HUES64 (cell line): ENCODE measurements around the gene DHCR24.
"Not testable (repeated sequence)": the region's sequence is repeated elsewhere in the genome, so short reads cannot be mapped to it uniquely, and the experiment has no call there.

Source experiments
- H3K27ac ChIP-seq: 2 replicates; pipeline ENCODE4 v1.7.0; 2013; ENCODE audit warnings: low read depth, low read length, inconsistent platforms
- H3K27me3 ChIP-seq: 2 replicates; pipeline ENCODE4 v1.6.1; 2013; ENCODE audit warnings: mild to moderate bottlenecking, low read length; ENCODE audit not compliant: insufficient read depth
- H3K36me3 ChIP-seq: 2 replicates; pipeline ENCODE4 v1.6.1; 2013; ENCODE audit warnings: mild to moderate bottlenecking, low read length; ENCODE audit not compliant: insufficient read depth
- H3K4me1 ChIP-seq: 2 replicates; pipeline ENCODE4 v1.6.1; 2013; ENCODE audit warnings: mild to moderate bottlenecking, low read length, moderate library complexity; ENCODE audit not compliant: insufficient read depth
- H3K4me3 ChIP-seq: 2 replicates; pipeline ENCODE4 v1.5.1; 2013; ENCODE audit warnings: mild to moderate bottlenecking, low read length, moderate library complexity
- H3K9ac ChIP-seq: 2 replicates; pipeline ENCODE4 v1.6.1; 2013; ENCODE audit warnings: mild to moderate bottlenecking, low read depth, low read length
- H3K9me3 ChIP-seq: 2 replicates; pipeline ENCODE4 v1.6.1; 2013; ENCODE audit warnings: low read depth, low read length; ENCODE audit not compliant: insufficient read depth
- WGBS: fragments of 150-250, 120-280 bp; methylation state at CpG from one replicate; pipeline ENCODE4 v1.1.7; 2013; ENCODE audit warnings: missing lambda C conversion rate; 5-methylcytosine and 5-hydroxymethylcytosine counted together

Gene DHCR24

GRCh38 chr1:54885807-54886723 lies 930 bp downstream of the DHCR24 start:
- Histone ChIP-seq H3K27ac (peak overlapping the region; percentile 56; the same call in 1 of the 2 replicates), H3K36me3 (peaks cover 48% of the 10 kb centered on the region), H3K4me3 (peak overlapping the region; percentile 94), H3K9ac (peak overlapping the region; percentile 32; the same call in 1 of the 2 replicates), H3K9me3 (no peaks in the 10 kb centered on the region), H3K27me3 (no peaks in the 10 kb centered on the region), H3K4me1 (peaks cover 24% of the 10 kb centered on the region)
- 7% methylated on average over 24 of the region's 24 CpGs for WGBS

- Histone ChIP-seq H3K9ac (peak overlapping the region; percentile 32; the same call in 1 of the 2 replicates), H3K4me3 (peak overlapping the region; percentile 94), H3K4me1 (peaks cover 24% of the 10 kb centered on the region), H3K9me3 (no peaks in the 10 kb centered on the region), H3K27ac (no peak overlapping the region), H3K27me3 (no peaks in the 10 kb centered on the region), H3K36me3 (peaks cover 56% of the 10 kb centered on the region)
- 73% methylated on average over 4 of the region's 4 CpGs for WGBS
These were observed 1.7 kb downstream of the DHCR24 start for GRCh38 chr1:54885237-54885679.

GRCh38 chr1:54884768-54885167 lies 2.2 kb downstream of the DHCR24 start:
- H3K36me3 ChIP-seq = peaks cover 61% of the 10 kb centered on the region
- H3K4me3 ChIP-seq = peak overlapping the region; percentile 94; the same call in 1 of the 2 replicates
- no peaks in the 10 kb centered on the region for H3K9me3 ChIP-seq
- H3K27ac ChIP-seq = no peak overlapping the region
- 85% methylated on average over 3 of the region's 3 CpGs for WGBS
- H3K9ac ChIP-seq = no peak overlapping the region
- H3K4me1 ChIP-seq = peaks cover 24% of the 10 kb centered on the region
- H3K27me3 ChIP-seq = no peaks in the 10 kb centered on the region

GRCh38 chr1:54884135-54884586 lies 2.8 kb downstream of the DHCR24 start:
- no peaks in the 10 kb centered on the region for H3K9me3 ChIP-seq
- peaks cover 67% of the 10 kb centered on the region for H3K36me3 ChIP-seq
- no peaks in the 10 kb centered on the region for H3K27me3 ChIP-seq
- peaks cover 24% of the 10 kb centered on the region for H3K4me1 ChIP-seq
- WGBS = 80% methylated on average over 3 of the region's 3 CpGs
- no peak overlapping the region for H3K9ac ChIP-seq
- peak overlapping the region; percentile 94; the same call in 1 of the 2 replicates for H3K4me3 ChIP-seq
- no peak overlapping the region for H3K27ac ChIP-seq

- 93% methylated on average over 10 of the region's 10 CpGs for WGBS
- no peak overlapping the region for H3K4me3 ChIP-seq
- H3K9ac ChIP-seq = no peak overlapping the region
- no peaks in the 10 kb centered on the region for H3K9me3 ChIP-seq
- H3K27me3 ChIP-seq = no peaks in the 10 kb centered on the region
- H3K4me1 ChIP-seq = peaks cover 20% of the 10 kb centered on the region
- H3K36me3 ChIP-seq = peaks cover 73% of the 10 kb centered on the region
- H3K27ac ChIP-seq = no peak overlapping the region
These were observed 3.5 kb downstream of the DHCR24 start for GRCh38 chr1:54883349-54884102.

- Histone ChIP-seq H3K9me3 (no peaks in the 10 kb centered on the region), H3K4me3 (no peak overlapping the region), H3K27me3 (no peaks in the 10 kb centered on the region), H3K4me1 (peaks cover 10% of the 10 kb centered on the region), H3K36me3 (peaks cover 81% of the 10 kb centered on the region), H3K9ac (no peak overlapping the region), H3K27ac (no peak overlapping the region)
- 91% methylated on average over 1 of the region's 1 CpG for WGBS
These were observed 4.5 kb downstream of the DHCR24 start for GRCh38 chr1:54882519-54882918.

- not testable (repeated sequence) for H3K9ac ChIP-seq, H3K4me3 ChIP-seq, H3K27me3 ChIP-seq, H3K9me3 ChIP-seq, H3K27ac ChIP-seq
- 95% methylated on average over 2 of the region's 2 CpGs for WGBS
- Histone ChIP-seq H3K36me3 (peaks cover 90% of the 10 kb centered on the region), H3K4me1 (peaks cover 16% of the 10 kb centered on the region; the same call in 1 of the 2 replicates)
These were observed 5.4 kb downstream of the DHCR24 start for GRCh38 chr1:54881604-54882003.

GRCh38 chr1:54879872-54880271 lies 7.1 kb downstream of the DHCR24 start:
- peaks cover 96% of the 10 kb centered on the region for H3K36me3 ChIP-seq
- H3K9ac ChIP-seq = no peak overlapping the region
- no peaks in the 10 kb centered on the region for H3K9me3 ChIP-seq
- whole genome bisulfite sequencing = no CpG with 5 or more reads among the region's 1 CpG
- peaks cover 7% of the 10 kb centered on the region; the same call in 1 of the 2 replicates for H3K4me1 ChIP-seq
- H3K27ac ChIP-seq = no peak overlapping the region
- H3K4me3 ChIP-seq = no peak overlapping the region
- no peaks in the 10 kb centered on the region for H3K27me3 ChIP-seq

GRCh38 chr1:54876814-54877213 lies 10.2 kb downstream of the DHCR24 start:
- no peak overlapping the region for H3K9ac ChIP-seq
- peaks cover 96% of the 10 kb centered on the region for H3K36me3 ChIP-seq
- WGBS = 89% methylated on average over 5 of the region's 5 CpGs
- peaks cover 7% of the 10 kb centered on the region; the same call in 1 of the 2 replicates for H3K4me1 ChIP-seq
- H3K27me3 ChIP-seq = no peaks in the 10 kb centered on the region
- no peaks in the 10 kb centered on the region for H3K9me3 ChIP-seq
- no peak overlapping the region for H3K27ac ChIP-seq
- no peak overlapping the region for H3K4me3 ChIP-seq

GRCh38 chr1:54875000-54875399 lies 12.0 kb downstream of the DHCR24 start:
- Histone ChIP-seq H3K27ac (no peak overlapping the region), H3K4me3 (no peak overlapping the region), H3K27me3 (no peaks in the 10 kb centered on the region), H3K36me3 (peaks cover 96% of the 10 kb centered on the region), H3K4me1 (peaks cover 7% of the 10 kb centered on the region; the same call in 1 of the 2 replicates), H3K9ac (no peak overlapping the region), H3K9me3 (no peaks in the 10 kb centered on the region)
- 95% methylated on average over 5 of the region's 5 CpGs for WGBS
